Gastrocnemius medialis (tissue), 4 donors: ENCODE data around the gene PTPRE. TPM values are rescaled to one million over a fixed set of nuclear protein-coding genes. Genes with fewer than 3 reads are reported as not detected.

ENCODE experiments used
- ATAC-seq, 2 donors: fragments of 150-250 bp; one replicate each; pipeline ENCODE4 v1.9.1; 2016
- DNase-seq, 2 donors: peaks; one replicate each; pipeline ENCODE4 v3.0.0-alpha.2; 2019
- H3K27ac ChIP-seq, 4 donors: fragments of 200-600 bp; sonication (generic); 1 replicate in 1 of 4; 2 replicates in 3 of 4; pipeline ENCODE4 v1.5.1; 2016 to 2018; ENCODE audit warnings: mild to moderate bottlenecking in 2 of 4, moderate library complexity in 1 of 4
- H3K27me3 ChIP-seq, 3 donors: fragments of 200-600 bp; sonication (generic) in 2 of 3; 1 replicate in 1 of 3; 2 replicates in 2 of 3; pipeline versions ENCODE4 v1.5.1 to v1.6.0; 2016 to 2019; ENCODE audit warnings: mild to moderate bottlenecking in 1 of 3, moderate library complexity in 1 of 3
- H3K36me3 ChIP-seq, 2 donors: fragments of 200-600 bp; sonication (generic) in 1 of 2; one replicate each; pipeline ENCODE4 v1.5.1; 2017 to 2018
- H3K4me1 ChIP-seq, 2 donors: fragments of 200-600 bp; sonication (generic) in 1 of 2; one replicate each; pipeline ENCODE4 v1.5.1; 2016 to 2017; ENCODE audit warnings: mild to moderate bottlenecking in 2 of 2
- H3K4me3 ChIP-seq, 4 donors: fragments of 200-600 bp; sonication (generic) in 3 of 4; 1 replicate in 1 of 4; 2 replicates in 3 of 4; pipeline ENCODE4 v1.5.1; 2016 to 2019; ENCODE audit warnings: mild to moderate bottlenecking in 2 of 4
- H3K9me3 ChIP-seq, 3 donors: fragments of 200-600 bp; sonication (generic) in 2 of 3; 1 replicate in 1 of 3; 2 replicates in 2 of 3; pipeline ENCODE4 v1.5.1; 2016 to 2019
- POLR2A ChIP-seq, 2 donors: fragments of 450-650 bp; IDR thresholded peaks; one replicate each; pipeline ENCODE4 v1.6.1; 2017; ENCODE audit warnings: antibody characterized with exemption in 2 of 2, mild to moderate bottlenecking in 2 of 2, moderate library complexity in 2 of 2
- in situ Hi-C, 4 donors: fragments of 200-750 bp; cut with MboI; loops; one replicate each; pipeline versions ENCODE4 v1.15.0 to v1.8.0; 2017; ENCODE audit warnings: low sequenced_read_pairs in 4 of 4
- intact Hi-C: fragments of 100-400 bp; cut with DNase I; formaldehyde crosslinking; loops from one replicate; pipeline ENCODE4 v1.15.1; 2023; ENCODE audit warnings: low total_unique reads
- total RNA-seq, 4 donors: library from RNA; depleted of rRNA; stranded (reverse); fragments of >200 nt; gene quantifications; one replicate each; pipeline versions ENCODE4 v1.1.0 to v1.2.3, GENCODE V29; 2016
- TF ChIP-seq, protein P1 (sequence below), 5 experiments: fragments of 450-650 bp in 3 of 5; fragments of 200-600 bp in 2 of 5; sonication (generic) in 2 of 5; IDR thresholded peaks in 4 of 5; conservative IDR thresholded peaks in 1 of 5; 1 replicate in 4 of 5; 2 replicates in 1 of 5; pipeline ENCODE4 v1.5.1; 2016 to 2019; ENCODE audit warnings: antibody characterized with exemption in 5 of 5, mild to moderate bottlenecking in 3 of 5, moderate library complexity in 3 of 5

The PTPRE gene
- total RNA-seq, 4 donors from 2014 or later: 0.97 to 2.2 (median 1.6) TPM

DNA sequence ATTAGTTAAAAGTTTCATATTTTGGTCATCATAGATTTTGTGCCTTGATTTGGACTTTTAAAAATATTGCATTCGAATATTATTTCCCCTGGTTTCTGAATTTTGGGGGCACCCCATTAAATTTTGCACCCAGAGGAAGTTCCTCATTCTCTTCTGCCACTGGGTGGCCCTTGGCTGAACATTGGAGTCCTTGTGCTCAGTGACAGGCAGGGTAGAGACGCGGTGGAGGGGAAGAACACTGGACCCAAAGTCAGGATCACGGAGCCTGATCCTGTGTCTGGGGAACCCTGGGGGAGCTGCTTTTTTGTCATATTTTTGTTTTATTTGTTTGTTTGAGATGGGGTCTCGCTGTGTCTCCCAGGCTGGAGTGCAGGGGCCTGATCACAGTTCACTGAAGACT, 144.6 kb downstream of the PTPRE start:
- H3K4me3 ChIP-seq: no peak overlapping the region
- intact Hi-C loops: no loop called here
- H3K27ac ChIP-seq: peak overlapping the region in 2 of 4 donors; percentile 31 to 40
- H3K36me3 ChIP-seq: no peaks in the 10 kb centered on the region
- no peaks in the 10 kb centered on the region for H3K4me1 ChIP-seq
- TF ChIP-seq, protein P1, sequence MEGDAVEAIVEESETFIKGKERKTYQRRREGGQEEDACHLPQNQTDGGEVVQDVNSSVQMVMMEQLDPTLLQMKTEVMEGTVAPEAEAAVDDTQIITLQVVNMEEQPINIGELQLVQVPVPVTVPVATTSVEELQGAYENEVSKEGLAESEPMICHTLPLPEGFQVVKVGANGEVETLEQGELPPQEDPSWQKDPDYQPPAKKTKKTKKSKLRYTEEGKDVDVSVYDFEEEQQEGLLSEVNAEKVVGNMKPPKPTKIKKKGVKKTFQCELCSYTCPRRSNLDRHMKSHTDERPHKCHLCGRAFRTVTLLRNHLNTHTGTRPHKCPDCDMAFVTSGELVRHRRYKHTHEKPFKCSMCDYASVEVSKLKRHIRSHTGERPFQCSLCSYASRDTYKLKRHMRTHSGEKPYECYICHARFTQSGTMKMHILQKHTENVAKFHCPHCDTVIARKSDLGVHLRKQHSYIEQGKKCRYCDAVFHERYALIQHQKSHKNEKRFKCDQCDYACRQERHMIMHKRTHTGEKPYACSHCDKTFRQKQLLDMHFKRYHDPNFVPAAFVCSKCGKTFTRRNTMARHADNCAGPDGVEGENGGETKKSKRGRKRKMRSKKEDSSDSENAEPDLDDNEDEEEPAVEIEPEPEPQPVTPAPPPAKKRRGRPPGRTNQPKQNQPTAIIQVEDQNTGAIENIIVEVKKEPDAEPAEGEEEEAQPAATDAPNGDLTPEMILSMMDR (IDR thresholded peaks at IDR 0.05 in 4 of 5, conservative IDR thresholded peaks at IDR 0.05 in 1 of 5): no peak
- TF ChIP-seq POLR2A (IDR thresholded peaks at IDR 0.05): no peak
- ATAC-seq: no peak
- no peak for DNase-seq
- no peaks in the 10 kb centered on the region for H3K27me3 ChIP-seq
- H3K9me3 ChIP-seq: no peaks in the 10 kb centered on the region
- in situ Hi-C loops: no loop called here

DNA sequence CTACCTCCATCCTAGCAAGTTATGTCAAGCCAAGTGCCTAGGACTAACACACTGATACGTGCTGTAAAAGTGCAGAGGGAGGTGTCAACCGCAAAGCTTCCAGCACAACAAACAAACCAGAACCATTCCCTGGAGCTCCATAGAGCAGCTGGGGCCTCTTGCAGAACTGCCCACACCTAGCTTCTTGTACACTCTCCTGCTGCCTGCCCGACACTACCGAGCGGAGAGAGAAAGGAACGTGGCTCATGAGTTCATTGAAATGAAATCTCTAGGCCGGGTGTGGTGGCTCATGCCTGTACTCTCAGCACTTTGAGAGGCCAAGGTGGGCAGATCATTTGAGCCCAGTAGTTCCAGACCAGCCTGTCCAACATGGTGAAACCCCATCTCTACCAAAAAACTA, 145.8 kb downstream of the PTPRE start:
- no peak for ATAC-seq
- intact Hi-C loops: no loop called here
- no peaks in the 10 kb centered on the region for H3K36me3 ChIP-seq
- H3K27ac ChIP-seq: no peak overlapping the region
- H3K4me3 ChIP-seq: no peak overlapping the region
- in situ Hi-C loops: no loop called here
- no peaks in the 10 kb centered on the region for H3K9me3 ChIP-seq
- no peaks in the 10 kb centered on the region for H3K4me1 ChIP-seq
- H3K27me3 ChIP-seq: no peaks in the 10 kb centered on the region
- DNase-seq: no peak
- no peak for TF ChIP-seq POLR2A (IDR thresholded peaks at IDR 0.05)
- TF ChIP-seq, protein P1 (IDR thresholded peaks at IDR 0.05 in 4 of 5, conservative IDR thresholded peaks at IDR 0.05 in 1 of 5): no peak

DNA sequence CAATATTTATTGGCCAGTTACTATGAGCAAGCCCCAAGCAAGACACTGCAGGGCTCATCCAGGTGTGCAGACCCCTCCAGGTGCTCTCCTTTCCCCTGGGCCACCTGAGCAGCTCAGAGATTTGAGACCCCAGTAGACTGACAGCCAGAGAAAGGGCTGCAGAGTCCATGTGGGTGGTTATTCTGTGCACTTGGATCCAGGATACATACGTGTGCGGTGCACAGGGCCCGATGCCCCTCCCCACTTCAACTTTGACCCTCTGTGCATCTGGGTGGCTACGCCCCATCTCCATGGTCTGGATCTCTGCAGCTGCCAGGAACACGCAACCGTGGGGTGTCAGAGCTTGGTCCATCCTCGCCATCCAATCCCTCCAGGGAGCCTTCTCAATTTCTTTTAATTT, 146.5 kb downstream of the PTPRE start:
- Histone ChIP-seq H3K27ac (no peak overlapping the region), H3K4me3 (no peak overlapping the region), H3K9me3 (no peaks in the 10 kb centered on the region), H3K36me3 (no peaks in the 10 kb centered on the region), H3K27me3 (no peaks in the 10 kb centered on the region), H3K4me1 (no peaks in the 10 kb centered on the region)
- DNase-seq (no peak), ATAC-seq (no peak)
- TF ChIP-seq POLR2A (IDR thresholded peaks at IDR 0.05): no peak
- TF ChIP-seq, protein P1 (IDR thresholded peaks at IDR 0.05 in 4 of 5, conservative IDR thresholded peaks at IDR 0.05 in 1 of 5): no peak
- intact Hi-C loops (no loop called here), in situ Hi-C loops (no loop called here)

DNA sequence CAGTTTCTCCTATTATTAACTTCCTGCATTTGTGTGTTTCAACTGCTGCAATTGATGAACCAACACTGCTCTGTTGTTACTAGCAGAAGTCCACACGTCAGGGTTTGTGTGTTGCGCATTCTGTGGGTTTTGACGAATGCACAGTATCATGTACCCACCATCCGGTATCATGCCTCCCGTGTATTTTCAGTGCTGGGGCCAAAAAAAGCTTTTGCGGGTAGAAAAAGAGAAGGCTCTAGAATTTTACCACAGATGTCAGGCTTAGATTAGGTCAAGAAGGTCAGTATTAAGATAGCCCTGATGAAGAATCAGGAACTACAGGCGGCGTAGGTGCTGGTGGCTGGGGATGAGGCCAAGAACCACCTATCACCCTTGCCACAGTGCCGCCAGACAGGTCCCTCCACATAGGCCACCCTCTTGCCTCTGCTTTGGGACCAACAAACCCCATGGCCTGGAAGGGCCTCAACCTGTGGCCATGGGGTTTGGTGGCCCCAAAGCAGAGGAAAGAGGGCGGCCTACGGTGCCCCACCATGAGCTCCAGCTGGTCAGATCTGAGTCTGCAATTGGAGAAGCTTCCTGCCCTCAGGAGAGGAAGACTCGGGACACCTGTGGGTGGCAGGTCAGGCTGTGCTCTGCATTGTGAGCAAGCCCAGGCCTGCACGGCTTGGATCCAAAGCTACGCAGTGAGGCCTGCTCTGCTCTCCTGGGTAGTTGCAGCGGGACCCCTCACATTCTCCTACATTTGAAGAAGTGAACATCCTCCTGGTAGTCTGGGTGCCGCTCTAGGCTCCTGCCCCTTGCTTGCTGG, 147.5 kb downstream of the PTPRE start:
- in situ Hi-C loops (no loop called here), intact Hi-C loops (no loop called here)
- Histone ChIP-seq H3K9me3 (no peaks in the 10 kb centered on the region), H3K27me3 (no peaks in the 10 kb centered on the region), H3K4me3 (no peak overlapping the region), H3K36me3 (no peaks in the 10 kb centered on the region), H3K27ac (no peak overlapping the region), H3K4me1 (no peaks in the 10 kb centered on the region)
- ATAC-seq (peak in 1 of 2 donors; percentile 33), DNase-seq (no peak)
- TF ChIP-seq POLR2A (IDR thresholded peaks at IDR 0.05): no peak
- TF ChIP-seq, protein P1 (IDR thresholded peaks at IDR 0.05 in 4 of 5, conservative IDR thresholded peaks at IDR 0.05 in 1 of 5): no peak
